ENCODE results near the gene BCAP29.

Gene BCAP29

DNA sequence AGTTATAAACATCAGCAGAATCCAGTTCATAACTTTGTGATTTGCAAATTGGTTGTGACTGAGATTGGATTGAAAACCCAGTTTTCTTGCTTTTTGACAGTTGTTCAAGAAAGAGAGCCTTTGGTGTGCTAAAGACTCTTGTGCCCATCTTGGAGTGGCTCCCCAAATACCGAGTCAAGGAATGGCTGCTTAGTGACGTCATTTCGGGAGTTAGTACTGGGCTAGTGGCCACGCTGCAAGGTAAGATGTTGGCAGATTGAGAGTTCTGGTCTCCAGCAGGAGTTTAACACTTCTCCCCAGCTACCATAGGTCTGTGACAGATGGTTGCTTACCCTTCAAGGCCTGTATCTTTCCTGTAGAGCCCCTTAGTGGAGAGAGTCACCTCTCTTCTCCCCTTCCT is 83.2 kb downstream of the BCAP29 start:
- no peak for DNase-seq

DNA sequence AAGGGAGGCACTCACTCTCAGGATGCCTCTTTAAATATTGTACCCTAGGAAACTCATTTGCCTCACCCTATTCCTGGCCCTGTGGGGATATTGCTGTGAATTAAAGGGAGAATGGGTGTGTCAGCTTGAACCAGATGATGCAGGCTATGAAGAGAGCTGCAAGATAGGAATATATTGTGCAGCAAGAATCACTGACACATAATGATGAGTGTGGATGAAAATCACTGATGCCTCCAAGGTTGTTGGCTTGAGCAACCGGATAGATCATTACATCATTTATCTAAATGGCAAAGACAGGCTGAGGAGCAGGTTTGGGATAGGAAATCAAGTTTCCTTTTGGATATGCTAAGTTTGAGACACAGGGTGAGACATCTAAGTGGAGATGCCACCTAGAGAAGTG is 86.7 kb downstream of the BCAP29 start:
- no peak for DNase-seq

DNA sequence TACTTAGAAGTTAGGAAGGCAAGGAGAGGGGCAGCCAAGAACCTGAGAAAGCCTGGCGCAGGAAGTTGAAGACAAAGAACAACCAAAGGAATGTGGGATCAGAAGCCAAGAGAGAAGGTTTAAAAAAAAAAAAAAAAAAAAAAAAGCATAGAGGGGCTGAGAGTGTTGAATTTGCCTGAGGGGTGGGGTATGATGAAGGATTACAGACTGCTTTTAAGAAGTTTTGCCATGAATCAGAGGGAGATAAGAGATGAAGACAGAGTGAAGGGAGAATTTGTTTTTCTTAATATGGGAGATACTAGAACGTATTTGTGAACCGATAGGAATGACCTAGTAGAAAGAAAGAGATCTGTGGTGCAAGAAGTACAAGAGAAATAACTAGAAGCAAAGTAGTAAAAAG is 87.3 kb downstream of the BCAP29 start:
- no peak for DNase-seq

DNA sequence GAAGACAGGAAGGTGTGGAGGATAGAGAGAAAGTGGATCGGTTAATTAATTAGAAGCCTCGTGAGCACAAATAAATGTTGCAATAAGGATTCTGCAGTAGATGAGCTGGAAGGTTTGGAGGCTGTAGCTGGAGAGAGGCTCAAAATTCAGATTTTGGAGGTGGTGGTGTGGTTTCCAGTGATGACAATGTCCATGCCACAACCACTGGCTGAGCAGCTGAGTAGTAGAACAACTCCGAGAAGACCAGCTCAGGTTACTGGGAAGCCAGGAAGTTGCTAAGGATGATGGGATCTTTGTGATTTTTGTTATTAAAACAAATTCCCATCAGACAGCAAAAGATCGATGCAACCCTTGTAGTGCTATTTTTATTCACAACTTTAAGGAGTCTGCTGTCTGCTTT is 88.2 kb downstream of the BCAP29 start:
- DNase-seq = no peak

Data from nucleus accumbens (tissue), 56 donors.